Kidney epithelial cell (primary cell): ENCODE data around the gene NGEF. TPM values are rescaled to one million over a fixed set of nuclear protein-coding genes. Genes with fewer than 3 reads are reported as not detected.

Source experiments
- DNase-seq: peaks from one replicate; pipeline ENCODE4 v3.0.0-alpha.2; 2010; ENCODE audit warnings: low read depth
- H3K27me3 ChIP-seq: 2 replicates; pipeline ENCODE4 v1.6.0; 2011; ENCODE audit warnings: low read length; ENCODE audit not compliant: control insufficient read depth, insufficient read depth
- H3K36me3 ChIP-seq: 2 replicates; pipeline ENCODE4 v1.5.1; 2011; ENCODE audit warnings: low read length; ENCODE audit not compliant: control insufficient read depth, insufficient read depth
- H3K4me3 ChIP-seq: 2 replicates; pipeline ENCODE4 v1.5.1; 2011; ENCODE audit warnings: low read depth, mild to moderate bottlenecking, control low read depth, low read length
- total RNA-seq: library from RNA; depleted of rRNA; stranded (reverse); fragments of >200 nt; gene quantifications from 2 replicates; pipeline ENCODE4 v1.2.3, GENCODE V29; 2015
- TF ChIP-seq, protein P1 (sequence below): IDR thresholded peaks from 2 replicates; pipeline ENCODE4 v1.5.1; 2011; ENCODE audit warnings: mild to moderate bottlenecking, moderate library complexity, low read length, control low read depth, inconsistent platforms; ENCODE audit not compliant: insufficient read depth, poor library complexity, severe bottlenecking

The NGEF gene
- total RNA-seq, 1 donor from 2014 or later = 2.5 TPM

- no peaks in the 10 kb centered on the region for H3K36me3 ChIP-seq
- peaks cover 8% of the 10 kb centered on the region for H3K27me3 ChIP-seq
- no peak for DNase-seq
- H3K4me3 ChIP-seq = no peak overlapping the region
- TF ChIP-seq, protein P1, sequence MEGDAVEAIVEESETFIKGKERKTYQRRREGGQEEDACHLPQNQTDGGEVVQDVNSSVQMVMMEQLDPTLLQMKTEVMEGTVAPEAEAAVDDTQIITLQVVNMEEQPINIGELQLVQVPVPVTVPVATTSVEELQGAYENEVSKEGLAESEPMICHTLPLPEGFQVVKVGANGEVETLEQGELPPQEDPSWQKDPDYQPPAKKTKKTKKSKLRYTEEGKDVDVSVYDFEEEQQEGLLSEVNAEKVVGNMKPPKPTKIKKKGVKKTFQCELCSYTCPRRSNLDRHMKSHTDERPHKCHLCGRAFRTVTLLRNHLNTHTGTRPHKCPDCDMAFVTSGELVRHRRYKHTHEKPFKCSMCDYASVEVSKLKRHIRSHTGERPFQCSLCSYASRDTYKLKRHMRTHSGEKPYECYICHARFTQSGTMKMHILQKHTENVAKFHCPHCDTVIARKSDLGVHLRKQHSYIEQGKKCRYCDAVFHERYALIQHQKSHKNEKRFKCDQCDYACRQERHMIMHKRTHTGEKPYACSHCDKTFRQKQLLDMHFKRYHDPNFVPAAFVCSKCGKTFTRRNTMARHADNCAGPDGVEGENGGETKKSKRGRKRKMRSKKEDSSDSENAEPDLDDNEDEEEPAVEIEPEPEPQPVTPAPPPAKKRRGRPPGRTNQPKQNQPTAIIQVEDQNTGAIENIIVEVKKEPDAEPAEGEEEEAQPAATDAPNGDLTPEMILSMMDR = no peak
Observed at GRCh38 chr2:232999354-232999753, 13.7 kb downstream of the NGEF start.

DNA sequence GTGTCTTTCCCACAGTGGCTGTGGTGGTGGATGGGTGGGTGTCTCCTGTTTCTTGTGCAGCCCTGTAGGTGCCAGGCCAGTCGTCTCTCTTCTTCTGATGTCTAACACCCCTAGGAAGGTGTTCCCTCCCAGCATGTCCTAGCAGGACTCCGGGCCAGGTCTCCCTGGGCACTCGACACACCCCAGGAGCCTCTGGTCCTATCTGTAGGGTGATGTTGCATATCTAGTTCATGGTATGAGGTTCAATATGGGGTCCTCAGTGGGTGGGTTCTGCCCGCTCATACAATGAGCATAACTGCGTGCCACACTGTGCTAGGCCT lies 14.4 kb downstream of the NGEF start:
- Histone ChIP-seq H3K36me3 (no peaks in the 10 kb centered on the region), H3K4me3 (no peak overlapping the region), H3K27me3 (peaks cover 3% of the 10 kb centered on the region)
- DNase-seq = no peak
- TF ChIP-seq, protein P1 = no peak

- DNase-seq = no peak
- Histone ChIP-seq H3K4me3 (no peak overlapping the region), H3K36me3 (no peaks in the 10 kb centered on the region), H3K27me3 (no peaks in the 10 kb centered on the region)
- TF ChIP-seq, protein P1 = no peak
Observed at GRCh38 chr2:232997749-232998665, 15.0 kb downstream of the NGEF start.

DNA sequence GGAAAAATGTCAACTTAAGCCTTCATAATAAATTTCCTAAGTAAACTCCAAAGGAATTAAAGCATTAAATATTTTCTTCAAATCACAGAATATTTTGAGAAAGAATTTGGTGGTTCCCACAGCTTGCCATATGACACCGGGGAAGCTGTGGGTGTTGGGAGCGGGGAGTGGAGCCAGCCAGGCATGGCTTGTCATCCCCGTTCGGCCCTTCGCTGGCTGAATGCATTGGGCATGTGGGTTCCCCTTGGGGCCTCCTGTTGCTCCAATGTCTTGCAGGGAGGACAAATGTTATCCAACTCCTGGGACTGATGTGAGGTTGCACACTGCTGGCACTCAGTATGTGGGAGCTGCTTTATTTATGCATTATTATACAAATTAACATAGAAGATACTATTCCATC lies 18.6 kb downstream of the NGEF start:
- TF ChIP-seq, protein P1 = no peak
- H3K27me3 ChIP-seq = no peaks in the 10 kb centered on the region
- no peaks in the 10 kb centered on the region for H3K36me3 ChIP-seq
- no peak for DNase-seq
- H3K4me3 ChIP-seq = no peak overlapping the region

- no peaks in the 10 kb centered on the region for H3K27me3 ChIP-seq
- TF ChIP-seq, protein P1 = no peak
- no peak for DNase-seq
- no peak overlapping the region for H3K4me3 ChIP-seq
- no peaks in the 10 kb centered on the region for H3K36me3 ChIP-seq
Observed at GRCh38 chr2:232993231-232993821, 19.7 kb downstream of the NGEF start.
